RPMI8226 (cell line): ENCODE results near the gene ELP1.
"Not testable (repeated sequence)": the region's sequence is repeated elsewhere in the genome, so short reads cannot be mapped to it uniquely, and the experiment has no call there.

Experiments used
- DNase-seq: peaks from one replicate; pipeline ENCODE4 v3.0.0-alpha.2; 2015

The ELP1 gene

GRCh38 chr9:108852079-108852478, 81.8 kb downstream of the ELP1 start:
- no peak for DNase-seq

- no peak for DNase-seq
These were observed 82.8 kb downstream of the ELP1 start for GRCh38 chr9:108851138-108851537.

GRCh38 chr9:108850293-108850897, 83.5 kb downstream of the ELP1 start:
- no peak for DNase-seq

- not testable (repeated sequence) for DNase-seq
These were observed 85.6 kb downstream of the ELP1 start for GRCh38 chr9:108848296-108848695.

- no peak for DNase-seq
These were observed 88.0 kb downstream of the ELP1 start for GRCh38 chr9:108845947-108846346.

- no peak for DNase-seq
These were observed 88.4 kb downstream of the ELP1 start for GRCh38 chr9:108845507-108845906.

- DNase-seq = no peak
These were observed 89.1 kb downstream of the ELP1 start for GRCh38 chr9:108844856-108845255.

GRCh38 chr9:108844391-108844790, 89.5 kb downstream of the ELP1 start:
- no peak for DNase-seq

- DNase-seq = peak; percentile 2
These were observed 91.2 kb downstream of the ELP1 start for GRCh38 chr9:108842610-108843295.

- not testable (repeated sequence) for DNase-seq
These were observed 94.4 kb downstream of the ELP1 start for GRCh38 chr9:108839561-108839960.

GRCh38 chr9:108838017-108838416, 95.9 kb downstream of the ELP1 start:
- no peak for DNase-seq

- DNase-seq = no peak
These were observed 96.4 kb downstream of the ELP1 start for GRCh38 chr9:108837530-108837929.

GRCh38 chr9:108836781-108837180, 97.1 kb downstream of the ELP1 start:
- no peak for DNase-seq

GRCh38 chr9:108836319-108836718, 97.6 kb downstream of the ELP1 start:
- DNase-seq = no peak

GRCh38 chr9:108835831-108836230, 98.1 kb downstream of the ELP1 start:
- no peak for DNase-seq

GRCh38 chr9:108834959-108835665, 98.8 kb downstream of the ELP1 start:
- DNase-seq = no peak

GRCh38 chr9:108832179-108832500, 101.8 kb downstream of the ELP1 start:
- DNase-seq = no peak

GRCh38 chr9:108831496-108832178, 102.3 kb downstream of the ELP1 start:
- DNase-seq = no peak

- no peak for DNase-seq
These were observed 103.7 kb downstream of the ELP1 start for GRCh38 chr9:108830272-108830671.

GRCh38 chr9:108823829-108824228, 110.1 kb downstream of the ELP1 start:
- no peak for DNase-seq
